PFSK-1 (cell line): ENCODE data around the gene BABAM2.

Experiments used
- FOXP2 ChIP-seq: optimal IDR thresholded peaks from 2 replicates; pipeline ENCODE3; 2011; ENCODE audit warnings: borderline replicate concordance, control low read depth, inconsistent platforms; ENCODE audit not compliant: insufficient read depth; ENCODE audit errors: extremely low read length, extremely low read depth
- POLR2AphosphoS5 ChIP-seq: IDR thresholded peaks from 2 replicates; pipeline ENCODE4 v1.6.1; 2012; ENCODE audit warnings: low read depth, mild to moderate bottlenecking, control low read depth, low read length, moderate library complexity
- SIN3A ChIP-seq: IDR thresholded peaks from 2 replicates; pipeline ENCODE4 v1.6.1; 2012; ENCODE audit warnings: mild to moderate bottlenecking, low read length, moderate library complexity, borderline replicate concordance; ENCODE audit not compliant: insufficient read depth
- TAF1 ChIP-seq: IDR thresholded peaks from 2 replicates; pipeline ENCODE4 v1.6.1; 2012; ENCODE audit warnings: low read length, control low read depth, borderline replicate concordance; ENCODE audit not compliant: insufficient read depth
- TF ChIP-seq, protein P1 (sequence below), 2 experiments: IDR thresholded peaks; 2 replicates each; pipeline versions ENCODE4 v1.6.1 to v1.8.0; 2011 to 2012; ENCODE audit warnings: low read depth in 2 of 2, low read length in 2 of 2, control low read depth in 1 of 2, inconsistent platforms in 1 of 2, mild to moderate bottlenecking in 1 of 2, moderate library complexity in 1 of 2; ENCODE audit not compliant: insufficient read depth in 1 of 2

Gene BABAM2

DNA sequence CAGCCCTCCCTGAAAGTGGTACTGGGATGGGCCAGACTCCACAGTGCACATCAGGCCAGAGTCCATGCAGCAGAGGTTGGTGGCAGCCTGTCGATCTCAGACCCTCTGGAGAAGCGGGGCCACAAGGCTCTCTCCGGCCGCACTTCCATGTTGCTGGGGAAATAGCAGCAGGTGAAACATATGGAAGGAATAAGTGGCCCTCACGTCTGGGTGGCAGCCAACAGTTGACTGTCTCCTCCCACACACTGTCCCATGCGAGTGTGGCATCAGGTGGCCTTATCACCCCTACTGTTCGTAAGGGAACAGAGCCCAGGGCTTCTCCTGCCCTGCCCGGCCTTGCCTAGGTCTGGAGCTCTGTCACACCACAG is 444.0 kb downstream of the BABAM2 start:
- no peak for TF ChIP-seq POLR2AphosphoS5
- TF ChIP-seq FOXP2 = no peak
- no peak for TF ChIP-seq TAF1
- TF ChIP-seq, protein P1, sequence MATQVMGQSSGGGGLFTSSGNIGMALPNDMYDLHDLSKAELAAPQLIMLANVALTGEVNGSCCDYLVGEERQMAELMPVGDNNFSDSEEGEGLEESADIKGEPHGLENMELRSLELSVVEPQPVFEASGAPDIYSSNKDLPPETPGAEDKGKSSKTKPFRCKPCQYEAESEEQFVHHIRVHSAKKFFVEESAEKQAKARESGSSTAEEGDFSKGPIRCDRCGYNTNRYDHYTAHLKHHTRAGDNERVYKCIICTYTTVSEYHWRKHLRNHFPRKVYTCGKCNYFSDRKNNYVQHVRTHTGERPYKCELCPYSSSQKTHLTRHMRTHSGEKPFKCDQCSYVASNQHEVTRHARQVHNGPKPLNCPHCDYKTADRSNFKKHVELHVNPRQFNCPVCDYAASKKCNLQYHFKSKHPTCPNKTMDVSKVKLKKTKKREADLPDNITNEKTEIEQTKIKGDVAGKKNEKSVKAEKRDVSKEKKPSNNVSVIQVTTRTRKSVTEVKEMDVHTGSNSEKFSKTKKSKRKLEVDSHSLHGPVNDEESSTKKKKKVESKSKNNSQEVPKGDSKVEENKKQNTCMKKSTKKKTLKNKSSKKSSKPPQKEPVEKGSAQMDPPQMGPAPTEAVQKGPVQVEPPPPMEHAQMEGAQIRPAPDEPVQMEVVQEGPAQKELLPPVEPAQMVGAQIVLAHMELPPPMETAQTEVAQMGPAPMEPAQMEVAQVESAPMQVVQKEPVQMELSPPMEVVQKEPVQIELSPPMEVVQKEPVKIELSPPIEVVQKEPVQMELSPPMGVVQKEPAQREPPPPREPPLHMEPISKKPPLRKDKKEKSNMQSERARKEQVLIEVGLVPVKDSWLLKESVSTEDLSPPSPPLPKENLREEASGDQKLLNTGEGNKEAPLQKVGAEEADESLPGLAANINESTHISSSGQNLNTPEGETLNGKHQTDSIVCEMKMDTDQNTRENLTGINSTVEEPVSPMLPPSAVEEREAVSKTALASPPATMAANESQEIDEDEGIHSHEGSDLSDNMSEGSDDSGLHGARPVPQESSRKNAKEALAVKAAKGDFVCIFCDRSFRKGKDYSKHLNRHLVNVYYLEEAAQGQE (IDR thresholded peaks at IDR 0.05; ENCODE audit: insufficient read depth in 1 of 2, low read depth in 2 of 2, low read length in 2 of 2) = no peak
- TF ChIP-seq SIN3A = no peak

DNA sequence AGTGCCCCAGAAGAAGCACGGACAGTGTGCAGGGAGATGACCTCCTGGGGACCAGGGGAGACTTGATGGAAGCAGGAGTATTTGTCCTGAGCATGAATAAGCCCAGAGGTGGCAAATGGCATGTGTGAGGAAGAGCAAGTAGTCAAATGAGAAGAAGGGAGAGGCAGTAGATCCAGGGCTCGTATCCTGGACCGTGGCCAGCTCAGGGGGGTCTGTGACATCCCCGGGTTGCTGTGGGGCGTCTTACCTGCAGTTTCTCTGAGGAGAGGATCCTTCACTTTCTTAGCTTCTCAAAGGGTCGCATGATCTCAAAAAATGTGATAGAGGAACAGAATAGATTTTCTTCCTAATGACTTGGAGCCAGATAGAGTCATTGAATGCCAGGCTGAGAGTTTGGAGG is 445.1 kb downstream of the BABAM2 start:
- no peak for TF ChIP-seq FOXP2
- no peak for TF ChIP-seq TAF1
- TF ChIP-seq, protein P1 (IDR thresholded peaks at IDR 0.05; ENCODE audit: insufficient read depth in 1 of 2, low read depth in 2 of 2, low read length in 2 of 2) = no peak
- no peak for TF ChIP-seq POLR2AphosphoS5
- TF ChIP-seq SIN3A = no peak

DNA sequence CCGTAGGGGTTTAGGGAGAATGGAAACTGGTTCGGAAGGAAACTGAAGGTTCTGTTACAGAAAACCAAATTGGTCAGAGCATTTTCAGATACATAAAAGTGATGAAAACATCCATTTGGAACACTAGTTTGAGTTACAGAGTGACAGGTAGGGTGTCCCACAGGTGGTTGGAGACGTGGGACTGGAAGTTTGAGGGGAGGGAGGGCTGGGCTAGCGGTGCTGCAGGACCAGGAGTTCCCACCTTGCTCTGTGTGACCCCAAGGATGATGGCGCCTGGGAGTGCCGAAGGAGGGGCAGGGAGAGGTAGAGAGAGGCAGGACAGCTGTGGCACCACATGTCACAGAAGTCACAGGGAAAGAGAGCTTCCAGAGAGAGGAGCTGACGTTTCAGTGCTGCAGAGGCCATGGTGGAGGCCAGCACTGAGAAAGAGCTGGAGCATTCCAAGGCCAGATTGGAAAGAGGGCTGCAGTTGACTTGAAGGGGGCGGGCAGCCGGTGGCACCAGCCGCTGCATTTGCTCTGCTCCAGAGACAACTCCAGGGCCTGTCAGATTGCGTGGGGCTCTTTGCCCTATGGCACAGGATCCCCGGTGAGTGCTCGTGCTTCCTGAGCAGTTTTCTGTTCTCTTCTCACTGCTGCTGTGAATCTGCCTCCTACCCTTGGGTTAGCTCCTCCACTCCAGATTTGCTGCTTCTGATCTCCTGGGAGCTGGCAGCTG is 445.9 kb downstream of the BABAM2 start:
- TF ChIP-seq SIN3A = no peak
- TF ChIP-seq POLR2AphosphoS5 = no peak
- no peak for TF ChIP-seq TAF1
- TF ChIP-seq FOXP2 = no peak
- TF ChIP-seq, protein P1 (IDR thresholded peaks at IDR 0.05; ENCODE audit: insufficient read depth in 1 of 2, low read depth in 2 of 2, low read length in 2 of 2) = no peak

DNA sequence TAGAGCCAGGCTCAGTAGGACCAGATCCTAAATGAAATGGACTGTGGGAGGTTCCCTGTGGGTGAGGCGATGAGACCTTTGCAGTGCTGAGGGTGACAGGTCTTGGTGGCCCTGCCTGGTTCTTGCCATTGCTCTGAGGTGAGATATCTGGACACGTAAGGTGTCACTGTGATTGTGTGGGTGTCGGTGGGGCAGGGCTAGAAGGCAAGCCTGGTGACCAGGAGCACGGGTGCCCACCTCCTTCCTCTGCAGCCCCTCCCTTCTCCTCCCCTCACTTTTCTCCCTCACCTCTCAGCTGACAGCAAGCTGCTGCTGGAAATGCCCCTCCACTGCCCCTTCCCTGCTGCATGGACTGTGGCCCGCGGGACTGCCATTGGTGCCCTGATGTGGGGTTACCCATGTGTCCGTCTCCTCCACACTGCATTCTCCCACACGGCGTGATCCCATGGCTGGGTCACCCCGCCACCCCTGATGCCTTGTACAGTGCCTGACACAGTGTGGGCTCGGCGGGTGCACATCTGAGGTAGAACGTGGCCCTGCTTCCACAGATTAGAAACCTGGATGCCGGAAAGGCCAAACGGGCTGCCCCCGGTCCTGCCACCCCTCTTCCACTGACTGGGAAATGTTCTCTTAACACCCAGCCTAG is 446.6 kb downstream of the BABAM2 start:
- TF ChIP-seq, protein P1 (IDR thresholded peaks at IDR 0.05; ENCODE audit: insufficient read depth in 1 of 2, low read depth in 2 of 2, low read length in 2 of 2) = no peak
- TF ChIP-seq POLR2AphosphoS5 (no peak), SIN3A (no peak), FOXP2 (no peak), TAF1 (no peak)
